Body of pancreas (tissue), 4 donors: Measurements from ENCODE around the gene STX11. TPM values are rescaled to one million over a fixed set of nuclear protein-coding genes. Genes with fewer than 3 reads are reported as not detected.

Experiments
- ATAC-seq: fragments of 150-250 bp; one replicate; pipeline ENCODE4 v1.9.1; 2016
- DNase-seq, 4 donors: peaks; one replicate each; pipeline ENCODE4 v3.0.0-alpha.2; 2019
- H3K27ac ChIP-seq, 4 donors: fragments of 200-600 bp; sonication (generic); 1 replicate in 3 of 4; 2 replicates in 1 of 4; pipeline versions ENCODE4 v1.5.1 to v1.6.1; 2016 to 2019; ENCODE audit warnings: mild to moderate bottlenecking in 1 of 4, mixed read lengths in 1 of 4, moderate library complexity in 1 of 4
- H3K27me3 ChIP-seq, 2 donors: fragments of 200-600 bp; sonication (generic); one replicate each; pipeline ENCODE4 v1.6.0; 2016; ENCODE audit warnings: mild to moderate bottlenecking in 1 of 2
- H3K36me3 ChIP-seq, 2 donors: fragments of 200-600 bp; sonication (generic); replicated peaks in 1 of 2; 2 replicates each; pipeline ENCODE4 v1.5.1; 2016; ENCODE audit warnings: low read depth in 2 of 2; ENCODE audit not compliant: insufficient read depth in 1 of 2
- H3K4me1 ChIP-seq: fragments of 200-600 bp; sonication (generic); one replicate; pipeline ENCODE4 v1.6.0; 2016
- H3K4me3 ChIP-seq, 2 donors: fragments of 200-600 bp; sonication (generic); 1 replicate in 1 of 2; 2 replicates in 1 of 2; pipeline ENCODE4 v1.5.1; 2016 to 2019
- H3K9me3 ChIP-seq, 3 donors: fragments of 200-600 bp; sonication (generic); 1 replicate in 2 of 3; 2 replicates in 1 of 3; pipeline ENCODE4 v1.5.1; 2016
- POLR2A ChIP-seq, 3 donors: fragments of 450-650 bp; IDR thresholded peaks; one replicate each; pipeline ENCODE4 v1.6.1; 2016; ENCODE audit warnings: antibody characterized with exemption in 3 of 3, mild to moderate bottlenecking in 2 of 3
- WGBS, 2 donors: methylation state at CpG; one replicate each; pipeline ENCODE4 v1.1.5; 2017; 5-methylcytosine and 5-hydroxymethylcytosine counted together
- intact Hi-C: fragments of 100-400 bp; cut with DNase I; formaldehyde crosslinking; loops from one replicate; pipeline ENCODE4 v1.15.1; 2023
- total RNA-seq, 2 donors: library from RNA; depleted of rRNA; stranded (reverse); fragments of >200 nt; gene quantifications; one replicate each; pipeline ENCODE4 v1.1.0, GENCODE V29; 2016
- TF ChIP-seq, protein P1 (sequence below), 7 experiments: fragments of 450-650 bp in 4 of 7; fragments of 200-600 bp in 3 of 7; sonication (generic) in 3 of 7; IDR thresholded peaks; one replicate each; pipeline ENCODE4 v1.5.1; 2016 to 2019; ENCODE audit warnings: antibody characterized with exemption in 7 of 7

Gene STX11
- total RNA-seq, 2 donors from 2014 or later, result 4.4 to 7.6 TPM

DNA sequence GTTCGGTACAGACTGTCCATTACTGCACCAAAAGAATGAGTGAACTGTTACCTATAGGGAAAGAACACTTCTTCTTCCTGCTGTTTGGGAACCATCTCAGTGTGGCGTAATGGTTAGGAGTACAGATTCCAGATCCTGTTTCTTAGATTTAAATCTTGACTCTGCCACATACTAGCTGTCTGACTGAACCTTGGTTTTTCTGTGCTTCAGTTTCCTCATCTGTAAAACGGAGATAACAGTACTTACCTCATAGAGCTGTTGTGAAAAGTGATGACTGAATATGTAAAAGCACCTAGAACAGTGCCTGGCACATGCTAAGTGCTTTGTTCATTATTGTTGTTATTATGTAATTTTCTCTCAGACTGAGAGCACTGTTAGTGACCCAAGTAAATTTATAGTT lies 39.8 kb downstream of the STX11 start:
- Histone ChIP-seq H3K9me3 (no peaks in the 10 kb centered on the region), H3K4me1 (no peaks in the 10 kb centered on the region), H3K27me3 (no peaks in the 10 kb centered on the region), H3K27ac (peak overlapping the region in 1 of 4 donors; percentile 54), H3K36me3 (no peaks in the 10 kb centered on the region), H3K4me3 (no peak overlapping the region)
- TF ChIP-seq, protein P1, sequence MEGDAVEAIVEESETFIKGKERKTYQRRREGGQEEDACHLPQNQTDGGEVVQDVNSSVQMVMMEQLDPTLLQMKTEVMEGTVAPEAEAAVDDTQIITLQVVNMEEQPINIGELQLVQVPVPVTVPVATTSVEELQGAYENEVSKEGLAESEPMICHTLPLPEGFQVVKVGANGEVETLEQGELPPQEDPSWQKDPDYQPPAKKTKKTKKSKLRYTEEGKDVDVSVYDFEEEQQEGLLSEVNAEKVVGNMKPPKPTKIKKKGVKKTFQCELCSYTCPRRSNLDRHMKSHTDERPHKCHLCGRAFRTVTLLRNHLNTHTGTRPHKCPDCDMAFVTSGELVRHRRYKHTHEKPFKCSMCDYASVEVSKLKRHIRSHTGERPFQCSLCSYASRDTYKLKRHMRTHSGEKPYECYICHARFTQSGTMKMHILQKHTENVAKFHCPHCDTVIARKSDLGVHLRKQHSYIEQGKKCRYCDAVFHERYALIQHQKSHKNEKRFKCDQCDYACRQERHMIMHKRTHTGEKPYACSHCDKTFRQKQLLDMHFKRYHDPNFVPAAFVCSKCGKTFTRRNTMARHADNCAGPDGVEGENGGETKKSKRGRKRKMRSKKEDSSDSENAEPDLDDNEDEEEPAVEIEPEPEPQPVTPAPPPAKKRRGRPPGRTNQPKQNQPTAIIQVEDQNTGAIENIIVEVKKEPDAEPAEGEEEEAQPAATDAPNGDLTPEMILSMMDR (IDR thresholded peaks at IDR 0.05), result no peak
- no peak for TF ChIP-seq POLR2A (IDR thresholded peaks at IDR 0.05)
- 83 to 85% methylated on average over 3 of the region's 3 CpGs for WGBS, 2 donors
- no peak for ATAC-seq
- intact Hi-C loops, result no loop called here
- no peak for DNase-seq

DNA sequence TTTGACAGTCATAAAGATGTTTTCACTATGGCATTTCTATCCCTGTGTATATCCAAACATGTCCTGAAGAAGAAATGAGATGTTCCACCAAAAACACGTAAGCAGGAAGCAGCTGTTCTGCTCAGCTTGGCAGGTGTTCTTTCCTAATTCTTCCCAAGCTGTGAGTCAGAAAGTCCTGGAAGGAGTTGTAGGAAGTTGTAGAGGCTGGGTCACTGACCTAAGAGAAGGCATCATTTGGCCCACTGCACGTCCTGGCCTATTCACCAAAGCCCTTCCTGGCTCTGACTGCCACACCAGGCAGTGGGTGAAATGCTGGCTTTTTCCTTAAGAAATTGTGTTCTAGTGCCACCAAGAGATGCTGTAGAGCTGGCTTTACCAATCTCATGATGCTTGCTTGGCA lies 40.3 kb downstream of the STX11 start:
- Histone ChIP-seq H3K36me3 (no peaks in the 10 kb centered on the region), H3K4me1 (no peaks in the 10 kb centered on the region), H3K4me3 (no peak overlapping the region), H3K27me3 (no peaks in the 10 kb centered on the region), H3K27ac (peak overlapping the region in 2 of 4 donors; percentile 42 to 54), H3K9me3 (no peaks in the 10 kb centered on the region)
- peak; percentile 17 to 71 (median 42) for DNase-seq
- TF ChIP-seq POLR2A (IDR thresholded peaks at IDR 0.05), result no peak
- TF ChIP-seq, protein P1 (IDR thresholded peaks at IDR 0.05), result no peak
- peak; percentile 71 for ATAC-seq
- 36 to 42% methylated on average over 2 of the region's 2 CpGs for whole genome bisulfite sequencing, 2 donors
- intact Hi-C loops, result no loop called here

DNA sequence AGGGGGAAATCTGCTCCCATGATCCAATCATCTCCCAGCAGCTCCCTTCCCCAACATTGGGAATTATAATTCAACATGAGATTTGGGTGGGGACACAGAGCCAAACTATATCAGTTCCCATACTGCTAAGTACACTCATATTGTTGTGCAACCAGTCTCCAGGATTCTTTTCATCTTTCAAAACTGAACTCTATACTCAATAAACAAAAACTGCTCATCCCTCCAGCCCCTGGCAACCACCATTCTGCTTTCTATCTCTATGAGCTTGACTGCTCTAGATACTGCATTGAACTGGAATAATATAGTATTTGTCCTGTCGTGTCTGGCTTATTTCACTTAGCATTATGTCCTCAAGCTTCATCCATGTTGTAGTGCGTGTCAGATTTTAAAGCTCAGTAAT lies 42.9 kb downstream of the STX11 start:
- TF ChIP-seq POLR2A (IDR thresholded peaks at IDR 0.05), result no peak
- TF ChIP-seq, protein P1 (IDR thresholded peaks at IDR 0.05), result no peak

DNA sequence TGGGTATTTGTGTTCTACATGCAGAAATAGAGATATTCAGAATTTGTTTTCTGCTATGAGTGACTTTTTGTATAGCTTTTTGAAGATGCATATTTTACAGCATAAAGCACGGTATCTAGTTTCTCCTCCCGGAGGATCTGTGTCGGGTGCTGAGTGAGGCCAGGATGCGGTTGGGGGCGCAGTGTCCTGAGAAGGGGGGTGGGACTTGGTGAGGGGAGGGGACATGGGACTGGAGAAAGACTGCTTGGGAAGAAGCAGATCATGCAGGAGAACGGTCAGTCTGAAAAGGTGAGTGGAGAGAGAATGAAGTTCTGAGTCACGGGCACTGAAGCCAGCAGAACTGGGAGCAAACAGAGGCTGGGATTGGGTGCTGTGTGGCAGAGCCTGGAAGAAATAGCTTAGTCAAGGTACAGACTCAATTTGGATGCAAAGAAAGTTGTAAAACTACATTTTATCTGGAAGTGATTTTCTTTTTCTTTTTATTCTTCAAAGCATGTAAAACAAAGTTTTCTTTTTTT lies 44.0 kb downstream of the STX11 start:
- intact Hi-C loops, result no loop called here
- TF ChIP-seq, protein P1 (IDR thresholded peaks at IDR 0.05), result no peak
- no peak for TF ChIP-seq POLR2A (IDR thresholded peaks at IDR 0.05)
- no peak for ATAC-seq
- WGBS, 2 donors, result 65 to 67% methylated on average over 7 of the region's 7 CpGs
- DNase-seq, result no peak
- Histone ChIP-seq H3K36me3 (no peaks in the 10 kb centered on the region), H3K4me3 (no peak overlapping the region), H3K27me3 (no peaks in the 10 kb centered on the region), H3K9me3 (no peaks in the 10 kb centered on the region), H3K27ac (no peak overlapping the region), H3K4me1 (no peaks in the 10 kb centered on the region)

More for the DNA sequence above, 42.9 kb downstream of the STX11 start:
- DNase-seq, result no peak
- WGBS, 2 donors, result 85 to 89% methylated on average over 2 of the region's 2 CpGs
- intact Hi-C loops, result no loop called here
- Histone ChIP-seq H3K4me3 (no peak overlapping the region), H3K36me3 (no peaks in the 10 kb centered on the region), H3K9me3 (no peaks in the 10 kb centered on the region), H3K4me1 (no peaks in the 10 kb centered on the region), H3K27me3 (no peaks in the 10 kb centered on the region), H3K27ac (no peak overlapping the region)
- ATAC-seq, result no peak

DNA sequence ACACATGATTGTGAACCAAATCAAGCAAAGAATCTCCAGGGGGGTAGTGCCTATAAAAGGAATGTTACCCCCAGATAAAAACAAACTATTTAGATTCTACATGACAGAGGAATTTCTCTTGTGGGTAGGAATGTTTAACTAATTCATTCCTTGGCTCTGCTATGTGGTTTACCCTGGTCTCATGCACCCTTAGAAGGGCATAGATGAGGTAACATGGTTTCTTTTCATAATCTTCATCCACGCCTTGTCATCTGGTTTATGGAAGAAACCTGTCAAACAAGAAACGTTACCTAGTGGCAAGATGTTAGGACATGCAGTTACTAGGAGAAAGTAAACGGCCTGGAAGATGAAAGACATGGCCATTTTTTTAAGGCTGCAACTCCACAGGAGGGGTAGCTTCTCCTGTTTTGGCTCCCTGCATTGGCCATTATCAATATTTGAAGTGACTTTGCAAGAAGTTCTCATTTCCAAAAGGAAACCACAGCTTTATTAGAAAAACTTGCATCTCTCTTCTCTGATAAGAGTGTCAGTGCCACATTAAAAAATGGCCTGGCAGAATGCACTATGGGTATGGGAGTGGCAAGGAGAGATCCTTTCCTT lies 45.5 kb downstream of the STX11 start:
- no peaks in the 10 kb centered on the region for H3K4me1 ChIP-seq
- no peaks in the 10 kb centered on the region for H3K27me3 ChIP-seq
- ATAC-seq (no peak), DNase-seq (no peak)
- intact Hi-C loops, result no loop called here
- no peak overlapping the region for H3K27ac ChIP-seq
- H3K36me3 ChIP-seq, result no peaks in the 10 kb centered on the region
- no peak for TF ChIP-seq POLR2A (IDR thresholded peaks at IDR 0.05)
- TF ChIP-seq, protein P1 (IDR thresholded peaks at IDR 0.05), result no peak
- 51 to 52% methylated on average over 3 of the region's 3 CpGs for WGBS, 2 donors
- no peaks in the 10 kb centered on the region for H3K9me3 ChIP-seq
- H3K4me3 ChIP-seq, result no peak overlapping the region
